ENCODE results near the gene ANKRD49.

GRCh38 chr11:94445641-94446040, 48.1 kb upstream of the ANKRD49 start:
- TF ChIP-seq, protein P1, sequence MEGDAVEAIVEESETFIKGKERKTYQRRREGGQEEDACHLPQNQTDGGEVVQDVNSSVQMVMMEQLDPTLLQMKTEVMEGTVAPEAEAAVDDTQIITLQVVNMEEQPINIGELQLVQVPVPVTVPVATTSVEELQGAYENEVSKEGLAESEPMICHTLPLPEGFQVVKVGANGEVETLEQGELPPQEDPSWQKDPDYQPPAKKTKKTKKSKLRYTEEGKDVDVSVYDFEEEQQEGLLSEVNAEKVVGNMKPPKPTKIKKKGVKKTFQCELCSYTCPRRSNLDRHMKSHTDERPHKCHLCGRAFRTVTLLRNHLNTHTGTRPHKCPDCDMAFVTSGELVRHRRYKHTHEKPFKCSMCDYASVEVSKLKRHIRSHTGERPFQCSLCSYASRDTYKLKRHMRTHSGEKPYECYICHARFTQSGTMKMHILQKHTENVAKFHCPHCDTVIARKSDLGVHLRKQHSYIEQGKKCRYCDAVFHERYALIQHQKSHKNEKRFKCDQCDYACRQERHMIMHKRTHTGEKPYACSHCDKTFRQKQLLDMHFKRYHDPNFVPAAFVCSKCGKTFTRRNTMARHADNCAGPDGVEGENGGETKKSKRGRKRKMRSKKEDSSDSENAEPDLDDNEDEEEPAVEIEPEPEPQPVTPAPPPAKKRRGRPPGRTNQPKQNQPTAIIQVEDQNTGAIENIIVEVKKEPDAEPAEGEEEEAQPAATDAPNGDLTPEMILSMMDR (IDR thresholded peaks at IDR 0.05): no peak
- TF ChIP-seq ZFX (IDR thresholded peaks at IDR 0.05; ENCODE audit: borderline replicate concordance): no peak

Measured in 22Rv1 (cell line).